Erythroblast (primary cell): Measurements from ENCODE around the gene YWHAQ.
"Not testable (repeated sequence)": the region's sequence is repeated elsewhere in the genome, so short reads cannot be mapped to it uniquely, and the experiment has no call there.

Experiments used
- GATA1 ChIP-seq: IDR thresholded peaks from 2 replicates; pipeline ENCODE4 v1.6.1; 2011; ENCODE audit warnings: low read depth, mild to moderate bottlenecking, control low read depth, low read length, moderate library complexity
- POLR2A ChIP-seq: IDR thresholded peaks from 2 replicates; pipeline ENCODE4 v1.6.1; 2011; ENCODE audit warnings: mild to moderate bottlenecking, low read length

- not testable (repeated sequence) for TF ChIP-seq POLR2A, GATA1
These were observed 22.3 kb downstream of the YWHAQ start for GRCh38 chr2:9608491-9608890.
